Stomach (tissue), 9 donors: ENCODE results near the gene LONP1. TPM values are rescaled to one million over a fixed set of nuclear protein-coding genes. Genes with fewer than 3 reads are reported as not detected.
A peak's percentile ranks its signal among the peaks of the same experiment; 100 is the strongest.

Source experiments
- DNase-seq, 2 donors: peaks; one replicate each; pipeline versions ENCODE4 v3.0.0 to v3.0.0-alpha.2; 2013 to 2019
- H3K27ac ChIP-seq, 5 donors: fragments of 200-600 bp in 4 of 5; sonication (generic) in 4 of 5; one replicate each; pipeline ENCODE4 v1.5.1; 2013 to 2019; ENCODE audit warnings: mild to moderate bottlenecking in 1 of 5, moderate library complexity in 1 of 5
- H3K27me3 ChIP-seq, 3 donors: fragments of 200-600 bp; sonication (generic); one replicate each; pipeline ENCODE4 v1.5.1; 2017 to 2019; ENCODE audit warnings: mixed run types in 1 of 3
- H3K36me3 ChIP-seq, 4 donors: fragments of 200-600 bp; sonication (generic); 1 replicate in 3 of 4; 2 replicates in 1 of 4; pipeline ENCODE4 v1.5.1; 2016 to 2019
- H3K4me1 ChIP-seq, 4 donors: fragments of 200-600 bp; sonication (generic); one replicate each; pipeline ENCODE4 v1.5.1; 2016 to 2019
- H3K4me3 ChIP-seq, 4 donors: fragments of 200-600 bp; sonication (generic) in 3 of 4; one replicate each; pipeline ENCODE4 v1.5.1; 2016 to 2019; ENCODE audit warnings: mild to moderate bottlenecking in 1 of 4
- H3K9me3 ChIP-seq, 4 donors: fragments of 200-600 bp; sonication (generic); one replicate each; pipeline ENCODE4 v1.5.1; 2016 to 2019
- CTCF ChIP-seq, 7 experiments: fragments of 450-650 bp in 4 of 7; fragments of 200-600 bp in 3 of 7; sonication (generic) in 3 of 7; IDR thresholded peaks; one replicate each; pipeline ENCODE4 v1.5.1; 2016 to 2019; ENCODE audit warnings: antibody characterized with exemption in 7 of 7, control low read depth in 2 of 7, mild to moderate bottlenecking in 1 of 7
- EP300 ChIP-seq: sonication (generic); formaldehyde crosslinking; IDR thresholded peaks from one replicate; pipeline ENCODE4 v1.6.1; 2017; ENCODE audit warnings: antibody characterized with exemption
- POLR2A ChIP-seq, 4 donors: fragments of 450-650 bp; IDR thresholded peaks; one replicate each; pipeline ENCODE4 v1.6.1; 2016; ENCODE audit warnings: antibody characterized with exemption in 4 of 4, control low read depth in 2 of 4, mild to moderate bottlenecking in 1 of 4, moderate library complexity in 1 of 4
- POLR2AphosphoS5 ChIP-seq, 3 donors: sonication (generic); formaldehyde crosslinking; IDR thresholded peaks; one replicate each; pipeline ENCODE4 v1.6.1; 2016; ENCODE audit warnings: antibody characterized with exemption in 3 of 3
- WGBS, 5 donors: extraction: QIAGEN DNeasy Blood & Tissue Kit in 3 of 5; methylation state at CpG; one replicate each; pipeline versions ENCODE4 v1.1.5 to v1.1.7; 2013 to 2018; 5-methylcytosine and 5-hydroxymethylcytosine counted together
- intact Hi-C: fragments of 100-400 bp; cut with DNase I; formaldehyde crosslinking; loops from one replicate; pipeline ENCODE4 v1.15.1; 2023; ENCODE audit warnings: low total_unique reads
- polyA plus RNA-seq, 3 donors: library from polyadenylated mRNA; stranded (reverse); fragments of 200-250 nt; gene quantifications; one replicate each; pipeline ENCODE4 v1.2.3, GENCODE V29; 2013
- total RNA-seq, 5 donors: library from RNA; depleted of rRNA; stranded (reverse); fragments of >200 nt; gene quantifications; one replicate each; pipeline versions ENCODE4 v1.1.0 to v1.2.3, GENCODE V29; 2014 to 2016
- donor health status: healthy with polysubstance abuse.
- donor health status: Bipolar disorder and iron deficiency.
- donor health status: healthy.

Gene LONP1
- total and polyA plus RNA-seq, 8 donors, result 8.8 to 169 (median 42.5) TPM

GRCh38 chr19:5643060-5643459 lies 76.9 kb downstream of the LONP1 start:
- TF ChIP-seq POLR2AphosphoS5 (IDR thresholded peaks at IDR 0.05) (no peak), EP300 (no peak), CTCF (IDR thresholded peaks at IDR 0.05) (no peak), POLR2A (IDR thresholded peaks at IDR 0.05) (no peak)
- H3K4me3 ChIP-seq, result no peak overlapping the region
- no peaks in the 10 kb centered on the region for H3K9me3 ChIP-seq
- H3K4me1 ChIP-seq, result peaks cover 0 to 54% (median 4%) of the 10 kb centered on the region in 4 donors
- H3K27ac ChIP-seq, result no peak overlapping the region
- H3K27me3 ChIP-seq, result no peaks in the 10 kb centered on the region
- intact Hi-C loops, result no loop called here
- DNase-seq, result no peak
- WGBS, 5 donors, result 78 to 86% (median 84%) methylated on average over 4 of the region's 4 CpGs
- H3K36me3 ChIP-seq, result peaks cover 38 to 81% (median 71%) of the 10 kb centered on the region in 4 donors

DNA sequence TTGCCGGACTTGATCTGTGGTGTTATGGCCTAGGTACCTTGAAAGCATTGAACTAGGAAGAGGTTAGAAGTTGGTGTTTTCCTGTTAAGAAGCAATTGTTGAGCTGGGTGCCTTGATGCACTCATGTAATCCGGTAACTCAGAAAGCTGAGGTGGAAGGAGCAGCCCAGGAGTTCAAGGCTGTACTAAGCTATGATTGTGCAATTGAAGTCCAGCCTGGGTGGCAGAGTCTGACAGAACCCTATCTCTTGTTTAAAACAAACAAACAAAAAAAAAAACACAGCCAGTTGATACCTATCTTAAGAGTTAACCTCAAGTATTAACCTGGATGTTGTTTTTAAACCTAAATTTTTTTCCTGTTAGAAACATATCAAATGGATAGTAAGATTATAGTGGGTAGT lies 77.7 kb downstream of the LONP1 start:
- Histone ChIP-seq H3K9me3 (no peaks in the 10 kb centered on the region), H3K27me3 (no peaks in the 10 kb centered on the region), H3K36me3 (peaks cover 30 to 73% (median 62%) of the 10 kb centered on the region in 4 donors), H3K4me1 (peaks cover 0 to 63% (median 12%) of the 10 kb centered on the region in 4 donors), H3K4me3 (no peak overlapping the region), H3K27ac (no peak overlapping the region)
- intact Hi-C loops, result no loop called here
- WGBS, 5 donors, result 81 to 93% (median 88%) methylated on average over 2 of the region's 2 CpGs
- peak in 1 of 2 donors; percentile 5 for DNase-seq
- no peak for TF ChIP-seq POLR2A (IDR thresholded peaks at IDR 0.05)
- no peak for TF ChIP-seq POLR2AphosphoS5 (IDR thresholded peaks at IDR 0.05)
- no peak for TF ChIP-seq EP300
- TF ChIP-seq CTCF (IDR thresholded peaks at IDR 0.05), result no peak

Other genes with a start within 250 kb of the LONP1 start
- under 1 TPM in 1 of 5 donors, not detected in 4; 0.18 TPM for gene TINCR, start 152.2 kb downstream of the LONP1 start, total RNA-seq
- 10 to 100 TPM in 1 of 3 donors, under 1 TPM in 2; 0.15 to 14.2 (median 0.19) TPM for gene TINCR, start 152.2 kb downstream of the LONP1 start, polyA plus RNA-seq
- gene SAFB2, start 97.4 kb downstream of the LONP1 start, total RNA-seq, result 100 to 1,000 TPM in 4 of 5 donors, 10 to 100 TPM in 1; 67.2 to 237 (median 126) TPM
- gene SAFB2, start 97.4 kb downstream of the LONP1 start, polyA plus RNA-seq, result 10 to 100 TPM; 38.5 to 49.8 (median 46.6) TPM
- gene SAFB, start 97.1 kb downstream of the LONP1 start, total RNA-seq, result 100 to 1,000 TPM in 3 of 5 donors, 10 to 100 TPM in 2; 46.1 to 636 (median 195) TPM
- gene SAFB, start 97.1 kb downstream of the LONP1 start, polyA plus RNA-seq, result 10 to 100 TPM; 33.1 to 46.3 (median 39.0) TPM
- gene MICOS13, start 39.6 kb downstream of the LONP1 start, total RNA-seq, result 100 to 1,000 TPM in 1 of 5 donors, 10 to 100 TPM in 4; 11.0 to 171 (median 27.5) TPM
- gene MICOS13, start 39.6 kb downstream of the LONP1 start, polyA plus RNA-seq, result 100 to 1,000 TPM in 2 of 3 donors, 10 to 100 TPM in 1; 96.7 to 136 (median 121) TPM
- gene HSD11B1L, start 39.1 kb downstream of the LONP1 start, total RNA-seq, result 10 to 100 TPM in 1 of 5 donors, 1 to 10 TPM in 3, under 1 TPM in 1; 0.89 to 26.8 (median 2.0) TPM
- 10 to 100 TPM in 2 of 3 donors, 1 to 10 TPM in 1; 8.9 to 16.5 (median 11.2) TPM for gene HSD11B1L, start 39.1 kb downstream of the LONP1 start, polyA plus RNA-seq
- 100 to 1,000 TPM; 121 to 772 (median 289) TPM for gene RPL36, start 29.9 kb downstream of the LONP1 start, total RNA-seq
- gene RPL36, start 29.9 kb downstream of the LONP1 start, polyA plus RNA-seq, result 1,000 to 10,000 TPM; 1,713 to 2,132 (median 1,726) TPM
- not detected for gene CATSPERD, start 491 bp upstream of the LONP1 start, total RNA-seq
- not detected for gene CATSPERD, start 491 bp upstream of the LONP1 start, polyA plus RNA-seq
- gene PRR22, start 64.6 kb upstream of the LONP1 start, total RNA-seq, result 10 to 100 TPM in 1 of 5 donors, 1 to 10 TPM in 2, under 1 TPM in 1, not detected in 1; 0.73 to 12.1 (median 5.4) TPM
- gene PRR22, start 64.6 kb upstream of the LONP1 start, polyA plus RNA-seq, result 1 to 10 TPM; 4.7 to 7.8 (median 6.4) TPM
- 10 to 100 TPM; 25.2 to 67.5 (median 54.0) TPM for gene DUS3L, start 71.0 kb upstream of the LONP1 start, total RNA-seq
- 10 to 100 TPM; 28.9 to 42.6 (median 37.2) TPM for gene DUS3L, start 71.0 kb upstream of the LONP1 start, polyA plus RNA-seq
- 1 to 10 TPM in 2 of 5 donors, under 1 TPM in 1, not detected in 2; 0.92 to 7.1 (median 1.8) TPM for gene NRTN, start 84.9 kb upstream of the LONP1 start, total RNA-seq
- gene NRTN, start 84.9 kb upstream of the LONP1 start, polyA plus RNA-seq, result 1 to 10 TPM; 3.5 to 6.1 (median 4.0) TPM
- gene FUT6, start 119.6 kb upstream of the LONP1 start, total RNA-seq, result 100 to 1,000 TPM in 1 of 5 donors, under 1 TPM in 1, not detected in 3; 0.18 to 105 TPM
- 10 to 100 TPM in 1 of 3 donors, not detected in 2; 15.3 TPM for gene FUT6, start 119.6 kb upstream of the LONP1 start, polyA plus RNA-seq
- gene FUT3, start 131.3 kb upstream of the LONP1 start, total RNA-seq, result 100 to 1,000 TPM in 1 of 5 donors, 1 to 10 TPM in 4; 1.1 to 119 (median 8.5) TPM
- gene FUT3, start 131.3 kb upstream of the LONP1 start, polyA plus RNA-seq, result 10 to 100 TPM in 1 of 3 donors, 1 to 10 TPM in 2; 2.0 to 36.5 (median 5.0) TPM
- under 1 TPM in 1 of 5 donors, not detected in 4; 0.37 TPM for gene FUT5, start 150.4 kb upstream of the LONP1 start, total RNA-seq
- gene FUT5, start 150.4 kb upstream of the LONP1 start, polyA plus RNA-seq, result not detected
- 100 to 1,000 TPM in 4 of 5 donors, 10 to 100 TPM in 1; 22.2 to 474 (median 130) TPM for gene NDUFA11, start 183.6 kb upstream of the LONP1 start, total RNA-seq
- 100 to 1,000 TPM; 490 to 524 (median 492) TPM for gene NDUFA11, start 183.6 kb upstream of the LONP1 start, polyA plus RNA-seq
- gene VMAC, start 184.7 kb upstream of the LONP1 start, total RNA-seq, result 10 to 100 TPM in 3 of 5 donors, 1 to 10 TPM in 2; 3.6 to 60.8 (median 13.8) TPM
- gene VMAC, start 184.7 kb upstream of the LONP1 start, polyA plus RNA-seq, result 1 to 10 TPM; 4.3 to 5.0 (median 4.7) TPM
- 100 to 1,000 TPM in 1 of 5 donors, 10 to 100 TPM in 4; 27.2 to 143 (median 54.8) TPM for gene CAPS, start 194.1 kb upstream of the LONP1 start, total RNA-seq
- gene CAPS, start 194.1 kb upstream of the LONP1 start, polyA plus RNA-seq, result 10 to 100 TPM; 34.5 to 50.4 (median 44.0) TPM